Stimulated activated CD4-positive, alpha-beta T cell treated with anti-CD3 and anti-CD28 coated beads, TNF-alpha, amount 100 ng/mL, for 48 hours (primary cell): ENCODE results near the gene FAM78B.
A peak's percentile ranks its signal among the peaks of the same experiment; 100 is the strongest.

ENCODE experiments used
- DNase-seq, 3 donors: peaks; one replicate each; pipeline ENCODE4 v3.0.0-alpha.2; 2020; ENCODE audit warnings: low read depth in 3 of 3

FAM78B gene

GRCh38 chr1:166166698-166167571 lies at the start of gene FAM78B:
Gene FAM78B, minus strand, starts transcription at chr1:166167001. Its CDS starts 753 bp downstream, at chr1:166166248.
- DNase-seq = peak; percentile 12 to 59 (median 42)

DNA sequence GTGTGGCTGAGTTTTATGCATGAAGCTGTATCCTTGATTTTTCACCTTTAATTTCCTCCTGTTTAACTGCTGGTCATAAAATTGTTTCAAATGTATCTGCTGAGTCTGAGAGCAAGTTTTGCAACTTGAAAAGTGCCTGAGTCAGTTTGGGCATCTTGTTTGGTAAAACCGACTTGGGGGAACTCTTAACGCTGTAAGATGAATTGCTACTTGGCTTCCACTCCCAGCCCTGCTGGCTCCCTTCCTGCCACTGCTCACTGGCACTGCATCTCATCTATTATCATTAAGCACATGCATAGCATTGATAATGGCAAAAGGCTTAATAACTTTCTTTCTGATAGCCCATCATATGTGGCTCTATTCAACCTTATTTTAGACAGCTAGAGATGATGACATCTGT lies 35.7 kb upstream of the FAM78B start:
- DNase-seq = no peak

GRCh38 chr1:166200743-166201142 lies 33.9 kb upstream of the FAM78B start:
- DNase-seq = no peak

DNA sequence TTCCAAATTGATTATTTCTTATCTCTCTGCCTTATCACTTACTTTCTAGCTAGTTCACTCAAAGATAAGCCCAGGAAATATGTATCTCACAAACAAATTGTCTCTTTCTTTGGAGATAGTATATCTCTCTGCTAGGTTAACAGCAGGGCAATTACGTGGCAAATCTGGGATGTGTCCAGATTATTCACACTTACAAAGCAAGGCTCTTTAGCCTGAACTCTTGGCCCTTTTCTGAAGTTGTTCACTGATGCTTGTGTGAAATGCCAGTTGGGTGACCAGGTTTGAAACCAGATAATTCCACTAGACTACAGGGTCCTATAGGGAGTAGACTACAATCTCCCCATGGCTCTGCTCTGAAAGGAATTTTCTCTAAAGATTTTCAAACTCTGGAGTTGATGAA lies 30.8 kb upstream of the FAM78B start:
- no peak for DNase-seq

DNA sequence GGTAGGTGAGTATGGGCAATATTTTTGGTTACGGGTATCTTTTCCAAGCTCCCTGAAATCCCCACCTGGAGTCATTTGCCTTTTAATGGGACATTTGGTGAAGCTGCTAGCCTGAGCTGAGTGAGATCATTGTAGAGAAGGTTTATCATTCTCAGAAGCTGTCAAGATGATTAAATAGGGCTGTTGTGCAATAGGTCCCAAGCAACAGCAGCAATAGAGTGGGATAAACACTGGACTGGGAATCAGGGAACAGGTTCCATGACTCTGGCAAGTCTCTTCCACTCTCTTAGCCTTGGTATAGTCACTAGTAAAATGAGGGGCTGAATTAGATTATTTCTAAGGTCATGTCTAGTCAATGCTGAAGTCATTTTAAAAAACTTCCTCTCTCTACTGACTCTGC lies 30.3 kb upstream of the FAM78B start:
- no peak for DNase-seq

DNA sequence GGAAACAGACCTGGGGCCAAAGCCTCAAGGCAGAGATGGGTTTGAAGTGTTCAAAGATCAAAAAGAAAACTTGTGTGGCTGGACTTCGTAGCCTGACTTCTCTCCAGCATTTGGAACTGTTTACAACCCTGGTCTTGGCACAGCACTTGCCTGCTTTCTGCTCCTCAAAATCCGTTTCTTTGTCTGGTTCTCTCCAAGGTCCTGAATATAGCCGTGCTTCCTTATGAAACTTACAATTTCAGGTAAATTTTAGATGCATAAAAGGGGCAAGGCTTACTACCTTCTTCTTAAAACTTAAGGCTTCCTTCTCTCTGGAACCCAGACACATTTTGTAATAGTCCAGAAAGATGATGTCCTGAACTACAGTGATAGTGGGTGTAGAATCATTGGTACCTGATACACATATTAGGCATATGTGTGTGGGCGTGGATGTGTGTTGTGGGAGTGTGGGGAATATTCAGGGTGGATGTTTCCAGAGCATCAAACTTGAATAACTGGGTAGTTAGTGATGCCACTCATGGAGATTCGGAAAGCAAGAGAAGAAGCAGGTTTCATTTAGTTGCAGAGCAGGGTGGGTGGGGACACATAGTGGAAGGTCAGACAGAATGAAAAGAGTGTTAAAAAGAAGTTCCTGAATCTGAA lies 26.4 kb upstream of the FAM78B start:
- DNase-seq = no peak

DNA sequence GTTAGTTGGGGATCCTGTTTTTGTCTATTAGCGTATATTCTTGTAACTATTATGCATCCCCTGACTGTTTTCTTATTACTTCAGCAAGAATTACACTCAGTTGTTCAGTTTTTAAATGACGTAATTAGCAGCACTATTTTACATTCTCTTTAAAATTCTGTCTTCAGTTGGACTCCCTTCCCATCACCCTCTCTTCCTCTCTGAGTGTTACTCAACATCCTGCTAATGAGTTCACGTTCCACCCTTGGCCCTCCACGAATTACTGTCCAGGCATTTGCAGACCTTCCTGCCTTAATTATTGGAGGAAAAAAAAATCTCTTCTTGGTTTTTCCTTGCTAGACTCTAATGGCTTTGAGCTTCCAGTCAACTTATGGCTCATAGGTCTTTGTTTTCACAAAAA lies 23.6 kb upstream of the FAM78B start:
- no peak for DNase-seq

DNA sequence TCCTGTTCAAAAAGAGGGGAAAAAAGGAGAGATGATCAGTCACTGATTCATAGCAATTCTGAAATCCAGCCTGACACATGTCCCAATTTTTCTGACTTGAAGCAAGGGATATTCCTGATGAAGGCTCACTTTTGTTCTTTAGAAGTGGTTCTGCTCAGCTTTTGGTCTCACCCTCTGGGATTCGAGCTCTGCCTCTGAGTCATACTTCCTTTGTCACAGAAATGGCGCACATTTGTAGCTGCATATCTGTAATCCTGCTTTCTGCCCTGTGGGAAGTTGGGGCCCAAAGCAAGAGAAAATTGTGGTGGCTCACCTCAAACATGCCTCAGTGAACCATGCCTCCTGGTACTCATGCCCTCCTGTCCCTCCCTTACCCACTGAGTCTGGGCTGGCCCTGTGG lies 22.3 kb upstream of the FAM78B start:
- no peak for DNase-seq

DNA sequence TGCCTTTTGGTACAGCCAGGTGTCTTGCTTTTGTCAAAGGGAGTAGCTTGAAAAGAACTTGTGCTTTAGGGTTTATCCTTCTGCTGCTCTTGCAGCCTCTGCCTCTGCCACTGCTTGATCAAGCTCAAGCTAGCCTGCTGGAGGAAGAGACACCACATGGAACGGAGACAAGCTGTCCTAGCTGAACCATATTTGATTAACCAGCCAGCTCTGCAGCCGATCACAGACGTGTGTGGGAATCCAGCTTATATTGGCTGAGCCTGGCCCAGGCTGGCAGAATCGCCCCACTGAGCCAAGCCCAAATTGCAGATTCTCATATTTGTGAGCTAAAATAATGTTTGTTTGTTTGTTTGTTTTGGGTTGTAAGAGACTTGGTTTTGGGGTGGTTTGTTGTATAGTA lies 18.7 kb upstream of the FAM78B start:
- DNase-seq = no peak

- no peak for DNase-seq
Observed at GRCh38 chr1:166184897-166185296, 18.1 kb upstream of the FAM78B start.

DNA sequence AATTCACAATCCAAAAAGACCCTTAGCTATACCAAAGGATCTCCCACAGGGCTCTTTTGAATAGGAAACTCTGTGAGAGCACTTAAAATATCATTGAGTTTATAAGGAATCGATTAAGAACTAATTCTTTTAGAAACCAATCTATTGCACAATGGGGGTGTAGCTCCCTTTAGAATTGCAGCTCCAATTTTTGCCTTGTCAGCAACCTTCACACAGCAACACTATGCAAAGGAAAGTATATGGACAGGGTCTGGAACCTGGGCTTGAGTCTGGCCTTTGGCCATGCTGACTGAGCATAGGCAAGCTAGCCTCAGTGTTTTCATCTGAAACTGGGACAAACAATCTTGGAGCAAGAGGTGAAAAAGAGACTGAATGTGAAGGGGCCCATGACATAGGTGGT lies 17.2 kb upstream of the FAM78B start:
- DNase-seq = no peak

DNA sequence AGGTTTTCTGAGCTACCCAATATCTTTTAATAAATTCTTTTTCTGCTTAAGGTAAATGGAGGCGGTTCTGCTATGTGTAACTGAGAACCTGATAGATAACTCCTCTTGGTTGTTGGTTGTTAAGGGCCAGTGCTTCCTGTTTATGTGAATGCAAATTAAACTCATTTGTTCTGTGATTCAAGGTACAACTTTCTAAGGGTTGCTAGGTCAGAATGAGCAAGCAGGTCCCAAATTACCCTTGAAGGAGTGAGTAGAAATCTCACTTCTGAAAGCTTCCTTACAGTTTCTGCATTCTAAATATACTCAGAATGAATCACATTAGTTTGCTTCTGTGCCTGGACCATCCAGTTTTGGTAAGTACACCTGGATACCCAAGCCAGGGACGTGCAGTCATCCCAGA lies 15.5 kb upstream of the FAM78B start:
- no peak for DNase-seq

DNA sequence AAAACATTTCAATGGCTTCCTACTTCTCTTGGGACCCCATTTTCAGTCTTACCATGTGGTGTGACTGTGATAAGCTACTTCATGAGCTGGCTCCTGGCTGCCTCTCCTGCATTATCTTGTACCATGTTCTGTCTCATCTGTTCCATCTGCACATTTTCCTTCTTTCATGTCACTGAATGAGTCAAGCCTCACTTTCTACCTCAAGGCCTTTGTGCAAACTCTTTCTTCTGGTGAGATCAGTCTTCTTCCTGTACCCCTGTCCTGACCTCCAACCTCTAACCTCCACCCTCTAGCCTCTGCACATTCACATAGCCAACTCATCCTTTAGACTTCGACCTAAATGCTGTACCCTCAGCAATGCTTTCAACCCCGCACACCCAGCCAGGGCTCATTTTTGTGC lies 9.6 kb upstream of the FAM78B start:
- no peak for DNase-seq

DNA sequence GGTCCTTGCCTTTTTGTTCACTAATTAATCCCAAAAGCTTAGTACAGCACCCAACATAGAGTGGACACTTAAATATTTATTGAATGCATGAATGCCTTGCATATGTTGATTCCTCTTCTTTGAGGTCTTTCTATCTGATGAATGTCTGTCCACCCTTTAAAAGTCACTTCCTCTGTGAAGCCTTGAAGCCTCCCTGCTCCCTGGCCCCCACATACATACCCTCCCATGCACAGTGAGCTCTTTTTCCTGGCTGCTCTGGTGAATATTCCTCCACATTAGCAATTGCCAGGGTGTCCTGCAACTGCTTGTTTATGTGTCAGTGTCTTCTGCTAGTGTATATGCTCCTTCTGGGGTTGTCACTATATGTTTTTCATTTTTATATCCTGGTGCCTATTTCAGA lies 8.2 kb upstream of the FAM78B start:
- no peak for DNase-seq

GRCh38 chr1:166174108-166174507 lies 7.3 kb upstream of the FAM78B start:
- no peak for DNase-seq

GRCh38 chr1:166172106-166172505 lies 5.3 kb upstream of the FAM78B start:
- no peak for DNase-seq

GRCh38 chr1:166170726-166171125 lies 3.9 kb upstream of the FAM78B start:
- no peak for DNase-seq

GRCh38 chr1:166170075-166170474 lies 3.3 kb upstream of the FAM78B start:
- no peak for DNase-seq

GRCh38 chr1:166169182-166169581 lies 2.4 kb upstream of the FAM78B start:
- DNase-seq = no peak

- no peak for DNase-seq
Observed at GRCh38 chr1:166167572-166167925, 748 bp upstream of the FAM78B start.

GRCh38 chr1:166166329-166166697 lies 488 bp downstream of the FAM78B start:
- no peak for DNase-seq

DNA sequence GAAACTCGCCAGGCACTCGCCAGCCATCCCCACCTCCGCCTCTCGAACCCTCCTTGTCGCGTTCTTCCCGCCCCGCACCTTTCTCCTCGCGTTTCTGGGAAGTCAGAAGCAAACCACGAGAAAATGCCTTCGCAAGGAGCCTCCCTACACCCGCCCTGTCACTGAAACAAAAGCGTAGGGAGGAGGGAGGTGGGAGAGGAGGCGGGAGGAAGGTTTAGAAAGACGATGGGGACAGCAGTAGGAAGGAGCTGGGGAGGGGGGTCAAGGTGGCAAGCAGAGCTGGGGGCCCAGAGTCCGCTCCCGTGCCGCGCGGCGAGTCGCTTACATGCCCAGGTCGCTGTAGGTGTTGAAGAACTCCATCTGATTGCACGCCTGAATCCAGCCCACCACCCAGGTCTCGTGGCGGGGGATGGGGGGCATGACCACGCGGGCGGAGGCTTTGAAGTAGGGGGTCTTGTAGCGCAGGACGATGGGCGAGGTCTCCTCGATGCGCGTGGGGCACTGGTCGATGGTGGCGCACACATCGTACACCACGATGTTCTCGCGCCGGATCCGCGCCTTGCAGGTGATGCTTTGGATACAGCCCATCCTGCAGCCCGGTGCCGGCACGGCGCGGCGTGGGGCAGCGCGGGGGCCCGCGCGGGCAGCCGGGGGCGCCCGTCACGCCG lies 1.0 kb downstream of the FAM78B start:
- DNase-seq = no peak
